Occipital lobe (tissue), 2 donors: ENCODE measurements around the gene MSANTD3. TPM values are rescaled to one million over a fixed set of nuclear protein-coding genes. Genes with fewer than 3 reads are reported as not detected.
"Not testable (repeated sequence)": the region's sequence is repeated elsewhere in the genome, so short reads cannot be mapped to it uniquely, and the experiment has no call there.

Source experiments
- DNase-seq: peaks from one replicate; lab custom pipeline; 2025; lab: John Stamatoyannopoulos, UW
- total RNA-seq: library from RNA; depleted of rRNA; stranded (reverse); fragments of >200 nt; gene quantifications from one replicate; pipeline ENCODE4 v1.2.3, GENCODE V29; 2014

MSANTD3 gene
- 67.5 TPM for total RNA-seq

GRCh38 chr9:100426530-100427365, at the start of gene MSANTD3:
MSANTD3 (plus strand) TSS chr9:100427143; CDS start chr9:100441939, 14,796 bp downstream.
- peak; percentile 44 for DNase-seq

- DNase-seq: no peak
These were observed 47.1 kb upstream of the MSANTD3 start for GRCh38 chr9:100379862-100380261.

GRCh38 chr9:100392989-100393388, 34.0 kb upstream of the MSANTD3 start:
- DNase-seq: not testable (repeated sequence)

- no peak for DNase-seq
These were observed 32.8 kb upstream of the MSANTD3 start for GRCh38 chr9:100394032-100394695.

GRCh38 chr9:100394816-100395215, 32.1 kb upstream of the MSANTD3 start:
- no peak for DNase-seq

GRCh38 chr9:100396769-100397168, 30.2 kb upstream of the MSANTD3 start:
- no peak for DNase-seq

- no peak for DNase-seq
These were observed 29.2 kb upstream of the MSANTD3 start for GRCh38 chr9:100397529-100398266.

- no peak for DNase-seq
These were observed 25.9 kb upstream of the MSANTD3 start for GRCh38 chr9:100401042-100401441.

GRCh38 chr9:100406962-100407361, 20.0 kb upstream of the MSANTD3 start:
- DNase-seq: no peak

GRCh38 chr9:100408546-100409175, 18.3 kb upstream of the MSANTD3 start:
- DNase-seq: no peak

- no peak for DNase-seq
These were observed 17.8 kb upstream of the MSANTD3 start for GRCh38 chr9:100409176-100409556.

GRCh38 chr9:100411472-100412283, 15.3 kb upstream of the MSANTD3 start:
- DNase-seq: peak; percentile 91

- no peak for DNase-seq
These were observed 13.0 kb upstream of the MSANTD3 start for GRCh38 chr9:100413839-100414420.

- no peak for DNase-seq
These were observed 9.1 kb upstream of the MSANTD3 start for GRCh38 chr9:100417815-100418214.

- DNase-seq: no peak
These were observed 7.8 kb upstream of the MSANTD3 start for GRCh38 chr9:100419166-100419565.

- DNase-seq: not testable (repeated sequence)
These were observed 5.8 kb upstream of the MSANTD3 start for GRCh38 chr9:100421116-100421515.

- DNase-seq: no peak
These were observed 1.2 kb upstream of the MSANTD3 start for GRCh38 chr9:100425758-100426157.

GRCh38 chr9:100426189-100426529, 784 bp upstream of the MSANTD3 start:
- no peak for DNase-seq

GRCh38 chr9:100427366-100428263, 672 bp downstream of the MSANTD3 start:
- peak; percentile 45 for DNase-seq
